Adipose tissue (tissue), 3 donors: ENCODE data around the gene ATP8B1. TPM values are rescaled to one million over a fixed set of nuclear protein-coding genes. Genes with fewer than 3 reads are reported as not detected.
"Not testable (repeated sequence)": the region's sequence is repeated elsewhere in the genome, so short reads cannot be mapped to it uniquely, and the experiment has no call there.

Experiments
- H3K27ac ChIP-seq: one replicate; pipeline ENCODE4 v1.5.1; 2013; ENCODE audit warnings: low read depth, low read length
- WGBS, 3 donors: extraction: QIAGEN DNeasy Blood & Tissue Kit; methylation state at CpG; one replicate each; pipeline ENCODE4 v1.1.7; 2013; 5-methylcytosine and 5-hydroxymethylcytosine counted together
- polyA plus RNA-seq, 3 donors: library from polyadenylated mRNA; stranded (reverse); fragments of 200-250 nt; gene quantifications; one replicate each; pipeline ENCODE4 v1.2.3, GENCODE V29; 2013
- donor health status: healthy with polysubstance abuse.
- donor health status: Bipolar disorder and iron deficiency.
- donor health status: healthy.

The ATP8B1 gene
- polyA plus RNA-seq, 3 donors = 3.1 to 18.2 (median 7.8) TPM

DNA sequence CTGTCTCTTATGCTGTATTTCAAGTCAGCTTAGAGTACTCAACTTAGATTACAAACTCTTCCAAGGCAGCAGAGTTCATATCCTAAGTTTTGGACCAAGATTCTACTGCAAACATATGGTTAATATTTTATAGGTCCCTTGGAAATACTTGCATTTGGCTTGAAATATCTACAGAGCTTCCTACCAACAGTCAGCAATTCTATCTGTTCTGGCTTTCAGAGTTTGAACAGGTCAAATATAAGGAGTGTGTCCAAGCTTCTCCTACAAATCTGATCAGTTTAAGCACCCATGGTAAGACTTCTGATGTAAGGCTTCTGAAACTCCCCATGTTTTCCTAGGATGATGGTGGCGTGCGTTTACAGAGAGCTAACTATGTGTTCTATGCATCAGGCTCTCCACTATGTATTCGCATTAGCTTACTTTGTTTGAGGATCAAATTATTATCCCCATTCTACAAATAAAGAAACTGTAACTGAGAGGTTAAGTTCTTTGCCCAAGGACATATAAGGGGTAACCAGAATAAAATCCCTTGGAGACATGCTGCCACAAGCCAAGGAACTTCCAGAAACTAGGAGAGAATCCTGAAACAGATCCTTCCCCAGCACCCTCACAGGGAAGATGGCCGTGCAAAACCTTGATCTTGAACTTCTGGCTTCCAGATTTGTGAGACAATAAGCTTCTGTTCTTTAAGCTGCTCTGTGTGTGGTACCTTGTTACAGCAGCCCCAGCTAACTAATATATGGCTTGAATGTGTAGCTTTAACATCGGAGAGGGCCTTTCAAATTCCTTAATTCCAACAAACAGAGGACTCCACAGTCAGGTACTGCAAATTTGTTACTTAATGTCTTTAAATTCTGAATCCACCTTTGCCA lies 55.1 kb downstream of the ATP8B1 start:
- H3K27ac ChIP-seq = no peak overlapping the region

GRCh38 chr18:57744211-57744694 lies 58.9 kb downstream of the ATP8B1 start:
- no peak overlapping the region for H3K27ac ChIP-seq
- WGBS, 3 donors = 36 to 67% (median 65%) methylated on average over 5 of the region's 5 CpGs

More for the DNA sequence above, 55.1 kb downstream of the ATP8B1 start:
- 56 to 90% (median 79%) methylated on average over 5 of the region's 5 CpGs for WGBS, 3 donors

DNA sequence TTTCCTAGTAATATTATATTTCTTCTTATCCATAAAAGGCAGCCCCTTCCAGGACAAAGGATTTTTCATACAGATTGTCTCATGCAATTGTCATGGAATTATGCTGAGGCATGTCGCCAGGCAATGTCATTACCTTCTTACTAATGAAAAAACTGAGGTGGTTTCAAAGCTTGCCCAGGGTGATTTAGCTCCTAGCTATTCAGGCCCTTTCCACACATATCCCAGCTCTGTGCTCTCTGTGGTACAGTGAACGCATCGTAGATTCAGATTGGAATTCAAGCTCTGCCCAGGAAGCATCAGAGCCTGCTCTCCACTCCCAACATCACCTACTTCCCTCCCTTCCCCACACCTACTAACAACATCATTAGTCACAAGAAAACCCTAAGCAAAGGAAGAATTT lies 60.1 kb downstream of the ATP8B1 start:
- 79 to 92% (median 89%) methylated on average over 3 of the region's 3 CpGs for WGBS, 3 donors

DNA sequence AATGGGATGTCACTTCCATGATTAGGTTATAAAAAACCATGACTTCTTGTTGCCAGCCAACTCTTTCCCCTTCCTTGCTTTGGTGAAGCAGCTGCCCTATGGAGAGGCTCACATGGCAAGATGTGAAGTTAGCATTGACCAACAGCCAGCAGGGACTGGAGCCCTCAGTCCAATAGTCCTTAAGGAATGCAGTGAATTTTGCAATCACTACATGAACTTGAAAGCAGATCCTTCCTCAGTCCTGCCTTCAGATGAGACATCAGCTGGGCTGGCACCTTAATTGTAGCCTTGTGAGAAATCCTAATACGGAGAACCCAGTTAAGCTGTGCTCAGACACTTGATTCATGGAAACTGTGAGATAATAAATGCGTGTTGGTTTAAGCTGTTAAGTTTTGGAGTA lies 61.8 kb downstream of the ATP8B1 start:
- no peak overlapping the region for H3K27ac ChIP-seq
- 84 to 97% (median 96%) methylated on average over 2 of the region's 2 CpGs for WGBS, 3 donors

More for the DNA sequence above, 60.1 kb downstream of the ATP8B1 start:
- no peak overlapping the region for H3K27ac ChIP-seq

DNA sequence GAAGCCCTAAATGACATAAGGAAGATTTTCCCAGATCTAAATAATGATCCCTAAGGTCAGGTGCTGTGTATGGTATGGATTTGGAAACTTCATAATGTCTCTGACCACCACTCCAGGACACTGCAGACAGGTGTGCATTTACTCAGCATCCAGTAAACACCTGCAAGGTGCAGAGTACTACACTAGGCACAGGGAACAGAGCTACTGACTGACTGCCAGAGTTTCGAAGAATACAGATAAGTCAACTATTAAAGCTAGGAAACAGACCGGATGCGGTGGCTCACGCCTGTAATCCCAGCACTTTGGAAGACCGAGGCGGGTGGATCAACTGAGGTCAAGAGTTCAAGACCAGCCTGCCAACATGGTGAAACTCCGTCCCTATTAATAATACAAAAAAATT lies 65.0 kb downstream of the ATP8B1 start:
- H3K27ac ChIP-seq = no peak overlapping the region
- 44 to 94% (median 76%) methylated on average over 7 of the region's 7 CpGs for WGBS, 3 donors

GRCh38 chr18:57737400-57738060 lies 65.6 kb downstream of the ATP8B1 start:
- 28 to 40% (median 31%) methylated on average over 8 of the region's 8 CpGs for WGBS, 3 donors
- H3K27ac ChIP-seq = no peak overlapping the region

DNA sequence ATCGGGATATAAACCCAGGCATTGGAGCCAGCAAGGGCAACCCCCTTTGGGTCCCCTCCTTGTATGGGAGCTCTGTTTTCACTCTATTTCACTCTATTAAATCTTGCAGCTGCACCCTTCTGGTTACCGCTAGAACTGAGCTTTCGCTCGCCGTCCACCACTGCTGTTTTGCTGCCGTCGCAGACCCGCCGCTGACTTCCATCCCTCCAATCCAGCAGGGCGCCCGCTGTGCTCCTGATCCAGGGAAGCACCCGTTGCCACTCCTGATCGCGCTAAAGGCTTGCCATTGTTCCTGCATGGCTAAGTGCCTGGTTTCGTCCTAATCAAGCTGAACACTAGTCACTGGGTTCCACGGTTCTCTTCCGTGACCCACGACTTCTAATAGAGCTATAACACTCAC lies 68.1 kb downstream of the ATP8B1 start:
- 97% methylated on average over 17 to 18 of the region's 18 CpGs for WGBS, 3 donors
- not testable (repeated sequence) for H3K27ac ChIP-seq

- WGBS, 3 donors = 93 to 96% (median 94%) methylated on average over 3 of the region's 3 CpGs
- no peak overlapping the region for H3K27ac ChIP-seq
Observed at GRCh38 chr18:57733861-57734260, 69.3 kb downstream of the ATP8B1 start.

- H3K27ac ChIP-seq = no peak overlapping the region
- 89 to 94% (median 93%) methylated on average over 5 of the region's 5 CpGs for WGBS, 3 donors
Observed at GRCh38 chr18:57730146-57730545, 73.0 kb downstream of the ATP8B1 start.

- 55 to 59% (median 57%) methylated on average over 11 of the region's 11 CpGs for WGBS, 3 donors
Observed at GRCh38 chr18:57728941-57729511, 74.1 kb downstream of the ATP8B1 start.

GRCh38 chr18:57727952-57728807 lies 74.9 kb downstream of the ATP8B1 start:
- WGBS, 3 donors = 53 to 65% (median 62%) methylated on average over 6 of the region's 6 CpGs

More at GRCh38 chr18:57728941-57729511, 74.1 kb downstream of the ATP8B1 start:
- H3K27ac ChIP-seq = no peak overlapping the region

DNA sequence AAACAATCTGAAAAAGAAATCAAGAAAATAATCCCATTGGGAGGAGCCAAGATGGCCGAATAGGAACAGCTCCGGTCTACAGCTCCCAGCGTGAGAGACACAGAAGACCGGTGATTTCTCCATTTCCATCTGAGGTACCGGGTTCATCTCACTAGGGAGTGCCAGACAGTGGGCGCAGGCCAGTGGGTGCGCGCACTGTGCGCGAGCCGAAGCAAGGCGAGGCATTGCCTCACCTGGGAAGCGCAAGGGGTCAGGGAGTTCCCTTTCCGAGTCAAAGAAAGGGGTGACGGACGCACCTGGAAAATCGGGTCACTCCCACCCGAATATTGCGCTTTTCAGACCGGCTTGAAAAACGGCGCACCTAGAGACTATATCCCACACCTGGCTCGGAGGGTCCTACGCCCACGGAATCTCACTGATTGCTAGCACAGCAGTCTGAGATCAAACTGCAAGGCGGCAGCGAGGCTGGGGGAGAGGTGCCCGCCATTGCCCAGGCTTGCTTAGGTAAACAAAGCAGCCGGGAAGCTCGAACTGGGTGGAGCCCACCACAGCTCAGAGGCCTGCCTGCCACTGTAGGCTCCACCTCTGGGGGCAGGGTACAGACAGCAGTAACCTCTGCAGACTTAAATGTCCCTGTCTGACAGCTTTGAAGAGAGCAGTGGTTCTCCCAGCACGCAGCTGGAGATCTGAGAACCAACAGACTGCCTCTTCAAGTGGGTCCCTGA lies 83.7 kb downstream of the ATP8B1 start:
- H3K27ac ChIP-seq = not testable (repeated sequence)
- 82 to 96% (median 95%) methylated on average over 25 to 29 of the region's 31 CpGs for WGBS, 3 donors

More at GRCh38 chr18:57727952-57728807, 74.9 kb downstream of the ATP8B1 start:
- H3K27ac ChIP-seq = no peak overlapping the region

GRCh38 chr18:57716549-57716948 lies 86.6 kb downstream of the ATP8B1 start:
- no peak overlapping the region for H3K27ac ChIP-seq
- WGBS, 3 donors = 67 to 94% (median 82%) methylated on average over 3 of the region's 3 CpGs

DNA sequence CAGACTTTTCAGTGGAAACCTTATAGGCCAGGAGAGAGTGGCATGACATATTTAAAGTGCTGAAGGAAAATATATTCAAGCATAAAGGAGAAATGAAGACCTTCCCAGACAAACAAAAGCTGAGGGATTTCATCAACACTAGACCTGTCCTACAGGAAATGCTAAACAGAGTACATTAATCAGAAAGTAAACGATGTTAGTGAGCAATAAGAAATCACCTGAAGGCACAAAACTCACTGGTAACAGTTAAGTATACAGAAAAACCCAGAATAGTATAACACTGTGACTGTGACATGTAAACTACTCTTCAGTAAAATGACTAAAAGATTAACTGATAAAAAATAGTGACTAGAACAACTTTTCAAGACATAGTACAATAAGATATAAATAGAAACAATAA lies 87.4 kb downstream of the ATP8B1 start:
- no peak overlapping the region for H3K27ac ChIP-seq
- 9 to 74% (median 71%) methylated on average over 1 of the region's 1 CpG for WGBS, 3 donors

- H3K27ac ChIP-seq = no peak overlapping the region
- 97 to 100% (median 98%) methylated on average over 2 of the region's 2 CpGs for WGBS, 3 donors
Observed at GRCh38 chr18:57715073-57715472, 88.0 kb downstream of the ATP8B1 start.

DNA sequence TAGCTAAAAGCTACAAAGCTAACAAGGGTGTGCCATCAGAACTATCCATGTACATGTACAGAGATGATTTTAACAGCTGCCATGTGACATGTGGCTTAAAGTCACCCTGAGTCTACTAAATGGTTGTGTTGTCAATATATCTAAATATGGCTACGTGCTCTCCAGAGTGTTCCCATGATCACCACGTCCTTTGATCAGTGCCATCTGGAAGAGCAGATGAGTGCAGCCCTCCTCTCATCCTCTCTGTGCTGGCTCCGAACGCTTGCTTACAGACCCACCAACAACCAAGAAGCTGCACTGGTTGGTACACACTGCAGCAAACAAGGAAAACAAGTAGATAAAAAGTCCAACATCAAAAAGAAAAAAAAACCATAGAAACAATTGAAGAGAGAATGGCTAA lies 92.9 kb downstream of the ATP8B1 start:
- no peak overlapping the region for H3K27ac ChIP-seq
- WGBS, 3 donors = 93 to 95% (median 95%) methylated on average over 4 of the region's 4 CpGs

DNA sequence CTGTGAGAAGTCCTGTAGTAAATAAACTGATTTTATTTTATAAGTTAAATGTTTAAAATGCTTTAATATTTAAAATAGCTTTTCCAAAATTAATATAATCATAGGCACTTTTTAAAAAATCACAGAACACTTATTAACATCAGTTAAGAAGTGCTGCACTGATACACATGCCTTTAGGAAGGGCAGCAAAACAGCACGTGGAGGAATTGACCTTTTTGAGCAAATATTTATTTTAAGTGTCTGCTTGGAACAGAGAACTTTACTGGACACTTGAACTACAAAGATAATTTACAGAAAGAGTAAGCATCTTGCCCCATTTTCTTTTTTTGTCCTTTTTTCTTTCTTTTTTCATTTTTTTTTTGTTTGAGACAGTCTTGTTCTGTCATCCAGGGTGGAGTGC lies 93.8 kb downstream of the ATP8B1 start:
- no peak overlapping the region for H3K27ac ChIP-seq
- WGBS, 3 donors = 50 to 87% (median 75%) methylated on average over 1 of the region's 1 CpG

DNA sequence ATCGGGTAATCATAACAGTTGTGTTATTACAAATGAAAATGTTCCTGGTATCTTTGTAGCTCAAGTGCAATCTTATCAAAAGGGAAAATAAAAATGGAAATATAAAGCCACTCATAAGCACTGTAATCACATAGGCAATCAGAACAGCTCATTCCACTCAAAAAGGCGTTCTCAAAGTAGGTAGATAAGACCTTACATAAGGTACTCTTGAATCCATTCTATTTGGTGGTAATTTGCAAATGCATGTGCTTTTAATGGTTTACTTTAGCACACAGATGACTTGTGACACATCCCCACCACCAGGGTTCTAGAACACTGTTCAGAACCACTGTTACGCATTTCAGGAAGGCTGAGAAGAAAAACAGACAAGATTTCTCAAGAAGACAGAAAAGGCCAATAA lies 94.8 kb downstream of the ATP8B1 start:
- H3K27ac ChIP-seq = no peak overlapping the region
- WGBS, 3 donors = 74 to 97% (median 89%) methylated on average over 3 of the region's 3 CpGs
